Naive thymus-derived CD8-positive, alpha-beta T cell (primary cell): ENCODE data around the gene DPYD. TPM values are rescaled to one million over a fixed set of nuclear protein-coding genes. Genes with fewer than 3 reads are reported as not detected.

Source experiments
- ATAC-seq, 2 donors: fragments of 150-1000 bp; cut with Tn5 transposase in 1 of 2; sonication (Bioruptor Pico), chemical (Tn5 transposase) in 1 of 2; 1 replicate in 1 of 2; 2 replicates in 1 of 2; pipeline ENCODE4 v1.10.0; 2021; ENCODE audit warnings: mild to moderate bottlenecking in 2 of 2, moderate library complexity in 2 of 2
- POLR2A ChIA-PET: fragments of 350-600 bp; sonication (Branson Sonifier 250); formaldehyde crosslinking; loops from one replicate; lab custom pipeline; 2021; ENCODE audit warnings: antibody characterized with exemption; lab: Charles Lee
- DNase-seq, 10 donors: peaks; one replicate each; pipeline versions ENCODE4 v3.0.0 to v3.0.0-alpha.2; 2020 to 2022
- H3K27ac Mint-ChIP-seq, 10 donors: one replicate each; pipeline ENCODE4 v1.8.0; 2020 to 2022; ENCODE audit warnings: mild to moderate bottlenecking in 10 of 10, mixed read lengths in 10 of 10, moderate library complexity in 4 of 10, inconsistent platforms in 1 of 10
- H3K27me3 Mint-ChIP-seq, 5 donors: one replicate each; pipeline ENCODE4 v1.8.0; 2021 to 2022; ENCODE audit warnings: mixed read lengths in 5 of 5
- H3K36me3 Mint-ChIP-seq, 3 donors: one replicate each; pipeline ENCODE4 v1.8.0; 2020 to 2022; ENCODE audit warnings: mixed read lengths in 3 of 3, mild to moderate bottlenecking in 2 of 3, inconsistent platforms in 1 of 3
- H3K4me1 Mint-ChIP-seq, 4 donors: one replicate each; pipeline ENCODE4 v1.8.0; 2021 to 2022; ENCODE audit warnings: mixed read lengths in 4 of 4
- H3K4me3 Mint-ChIP-seq, 10 donors: one replicate each; pipeline ENCODE4 v1.8.0; 2020 to 2022; ENCODE audit warnings: mild to moderate bottlenecking in 10 of 10, mixed read lengths in 10 of 10, moderate library complexity in 6 of 10, inconsistent platforms in 1 of 10
- H3K9me3 Mint-ChIP-seq, 9 donors: one replicate each; pipeline ENCODE4 v1.8.0; 2020 to 2022; ENCODE audit warnings: mixed read lengths in 9 of 9, mild to moderate bottlenecking in 3 of 9, inconsistent platforms in 1 of 9, moderate library complexity in 1 of 9
- polyA plus RNA-seq, 3 donors: library from polyadenylated mRNA; unstranded; fragments of 300-500 nt; fragmentation: Illumina TruSeq; gene quantifications; one replicate each; pipeline ENCODE4 v1.2.3, GENCODE V29; 2021
- total RNA-seq, 8 experiments: library from RNA in 2 of 8; stranded (reverse) in 2 of 8; gene quantifications; one replicate each; pipeline ENCODE4 v1.2.3 and lab custom pipeline; 2021 to 2026

DPYD gene
- total and polyA plus RNA-seq, 5 experiments from 2014 or later, result 24.1 to 40.9 (median 39.3) TPM

DNA sequence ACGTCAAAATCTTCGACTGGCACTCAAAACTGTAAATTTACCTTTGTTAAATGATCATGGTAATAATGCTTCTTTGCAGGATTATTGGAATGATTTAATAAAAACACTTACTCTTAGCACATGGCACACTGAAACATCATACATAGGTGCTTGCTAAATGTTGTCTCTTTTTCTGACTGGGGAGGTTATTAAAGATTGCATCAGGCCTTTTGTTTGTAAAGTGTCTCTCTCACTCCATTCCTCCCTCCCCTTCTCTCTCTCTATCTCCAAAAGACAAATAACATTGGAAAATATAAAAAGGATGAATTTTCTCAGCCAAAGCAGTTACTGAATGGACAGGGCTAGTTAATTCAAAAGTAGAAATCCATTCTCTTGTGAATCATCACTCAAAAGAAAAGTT is 404.2 kb downstream of the DPYD start:
- Mint-ChIP-seq H3K27me3 (no peaks in the 10 kb centered on the region), H3K4me1 (no peaks in the 10 kb centered on the region), H3K4me3 (no peak overlapping the region), H3K27ac (no peak overlapping the region), H3K36me3 (peaks cover 19 to 38% (median 37%) of the 10 kb centered on the region in 3 donors), H3K9me3 (peaks cover 0 to 9% (median 2%) of the 10 kb centered on the region in 9 donors)
- ATAC-seq (no peak), DNase-seq (no peak)
- POLR2A ChIA-PET, result no interaction called here

DNA sequence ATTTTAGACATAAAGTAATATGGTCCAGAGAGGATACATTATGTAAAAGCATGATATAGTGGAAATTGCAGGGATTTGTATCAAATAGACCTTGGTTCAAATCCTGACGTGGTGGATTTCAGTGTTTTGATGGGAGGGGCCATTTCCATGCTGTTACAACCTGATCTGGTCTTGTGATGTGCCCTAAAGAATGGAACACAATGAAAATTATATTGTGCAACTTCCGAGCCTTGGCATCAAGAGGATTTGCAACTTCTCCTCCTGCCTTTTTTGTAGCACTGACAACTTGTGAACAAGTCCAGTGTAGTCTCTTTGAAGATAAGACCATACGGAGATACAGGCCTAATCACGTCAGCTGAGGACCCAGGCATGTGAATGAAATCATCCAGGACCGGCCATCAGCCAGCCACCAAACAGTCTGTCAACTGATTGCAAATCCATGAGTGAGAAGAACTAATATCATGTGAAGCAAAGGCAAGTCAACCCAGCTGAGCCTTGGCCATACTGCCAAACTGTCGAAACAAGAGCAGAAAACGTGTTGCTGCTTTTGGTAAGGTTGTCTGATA is 412.1 kb downstream of the DPYD start:
- peaks cover 30 to 47% (median 46%) of the 10 kb centered on the region in 3 donors for H3K36me3 Mint-ChIP-seq
- no peak overlapping the region for H3K27ac Mint-ChIP-seq
- H3K27me3 Mint-ChIP-seq, result no peaks in the 10 kb centered on the region
- ATAC-seq, result no peak
- no peak overlapping the region for H3K4me3 Mint-ChIP-seq
- DNase-seq, result no peak
- POLR2A ChIA-PET, result no interaction called here
- H3K4me1 Mint-ChIP-seq, result peaks cover 0 to 8% (median 2%) of the 10 kb centered on the region in 4 donors
- H3K9me3 Mint-ChIP-seq, result peaks cover 0 to 2% (median 0%) of the 10 kb centered on the region in 9 donors

DNA sequence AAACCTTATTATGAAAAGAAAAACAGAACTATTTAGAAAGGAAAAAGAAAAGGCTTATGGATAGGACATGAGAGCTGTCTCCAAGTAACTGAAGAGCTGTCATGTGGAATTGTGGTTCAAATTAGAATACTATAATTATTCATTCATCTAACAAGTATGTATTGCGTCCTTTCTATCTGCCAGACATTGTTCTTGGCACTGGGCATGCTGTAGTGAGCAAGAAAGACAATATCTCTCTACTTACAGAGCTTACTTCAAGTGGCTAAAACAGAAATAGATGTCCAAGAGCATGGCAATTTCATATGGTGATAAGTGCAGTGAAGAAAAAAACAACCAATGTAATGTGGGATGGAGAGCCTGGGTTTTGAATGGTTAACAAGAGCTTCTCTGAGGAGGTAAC is 413.0 kb downstream of the DPYD start:
- ATAC-seq (no peak), DNase-seq (no peak)
- POLR2A ChIA-PET, result no interaction called here
- no peak overlapping the region for H3K27ac Mint-ChIP-seq
- peaks cover 0 to 8% (median 2%) of the 10 kb centered on the region in 4 donors for H3K4me1 Mint-ChIP-seq
- no peak overlapping the region for H3K4me3 Mint-ChIP-seq
- H3K9me3 Mint-ChIP-seq, result peaks cover 0 to 2% (median 0%) of the 10 kb centered on the region in 9 donors
- H3K27me3 Mint-ChIP-seq, result no peaks in the 10 kb centered on the region
- H3K36me3 Mint-ChIP-seq, result peaks cover 30 to 52% (median 51%) of the 10 kb centered on the region in 3 donors

DNA sequence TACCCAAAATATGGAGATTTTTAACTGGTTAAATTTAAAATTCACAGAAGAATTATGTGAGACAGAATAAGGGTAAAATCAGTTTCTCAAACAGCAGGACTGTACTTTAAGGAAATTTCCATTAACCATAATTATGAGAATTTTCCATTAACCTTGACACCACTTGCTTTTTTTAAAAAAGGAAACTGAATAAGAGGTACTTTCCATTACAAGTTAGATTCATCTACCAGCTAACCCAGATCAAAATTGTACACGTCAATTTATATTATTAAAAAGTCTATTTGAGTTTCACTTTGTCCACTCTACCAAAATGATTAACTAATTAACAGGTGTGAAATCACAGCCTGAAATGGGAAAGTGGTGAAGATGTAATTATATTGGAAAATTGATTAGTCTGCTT is 414.5 kb downstream of the DPYD start:
- Mint-ChIP-seq H3K36me3 (peaks cover 24 to 56% (median 50%) of the 10 kb centered on the region in 3 donors), H3K27ac (no peak overlapping the region), H3K4me1 (peaks cover 0 to 8% (median 4%) of the 10 kb centered on the region in 4 donors), H3K4me3 (no peak overlapping the region), H3K9me3 (peaks cover 0 to 2% (median 0%) of the 10 kb centered on the region in 9 donors), H3K27me3 (no peaks in the 10 kb centered on the region)
- ATAC-seq (no peak), DNase-seq (no peak)
- POLR2A ChIA-PET, result no interaction called here

DNA sequence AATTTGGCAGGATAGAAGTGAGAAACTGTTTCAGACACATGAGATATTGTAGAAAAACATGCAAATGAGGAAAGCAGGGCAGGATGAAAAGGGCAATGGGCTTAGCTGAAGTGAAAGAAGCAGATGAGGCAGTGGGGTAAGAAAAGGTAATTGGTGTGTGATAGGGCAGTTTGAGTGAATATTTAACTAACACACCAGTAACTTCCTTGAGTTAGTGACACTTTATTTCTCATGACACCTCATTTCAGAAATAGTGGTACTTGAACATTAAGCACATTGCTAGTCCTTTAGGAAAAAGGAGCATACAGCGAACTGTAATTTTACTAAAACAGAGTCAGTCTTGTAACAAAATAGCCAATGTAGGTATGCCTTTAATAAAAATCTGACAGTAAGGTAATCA is 415.0 kb downstream of the DPYD start:
- Mint-ChIP-seq H3K36me3 (peaks cover 24 to 56% (median 49%) of the 10 kb centered on the region in 3 donors), H3K27me3 (no peaks in the 10 kb centered on the region), H3K27ac (no peak overlapping the region), H3K4me1 (peaks cover 0 to 8% (median 4%) of the 10 kb centered on the region in 4 donors), H3K9me3 (peaks cover 0 to 2% (median 0%) of the 10 kb centered on the region in 9 donors), H3K4me3 (no peak overlapping the region)
- DNase-seq, result no peak
- POLR2A ChIA-PET, result no interaction called here
- ATAC-seq, result no peak

DNA sequence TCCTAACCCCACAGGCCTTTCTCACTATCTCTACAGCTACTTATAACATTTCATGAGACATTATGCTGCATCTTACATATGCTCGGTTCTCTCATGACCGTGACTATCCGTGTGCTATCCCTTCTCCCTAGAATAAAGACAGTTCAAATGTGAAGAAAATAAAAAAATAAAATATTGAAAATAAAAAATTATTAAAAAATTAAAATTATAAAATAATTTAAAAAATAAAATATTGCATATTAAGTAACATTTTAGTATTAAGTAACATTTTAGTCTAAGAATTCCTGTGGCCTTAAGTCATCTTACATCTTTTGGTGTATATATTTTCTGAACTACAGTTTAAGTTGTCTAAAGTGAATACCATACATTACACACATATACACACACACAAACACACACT is 415.5 kb downstream of the DPYD start:
- Mint-ChIP-seq H3K27me3 (no peaks in the 10 kb centered on the region), H3K27ac (no peak overlapping the region), H3K4me1 (peaks cover 0 to 8% (median 4%) of the 10 kb centered on the region in 4 donors), H3K4me3 (no peak overlapping the region), H3K9me3 (peaks cover 0 to 2% (median 0%) of the 10 kb centered on the region in 9 donors), H3K36me3 (peaks cover 18 to 52% (median 45%) of the 10 kb centered on the region in 3 donors)
- POLR2A ChIA-PET, result no interaction called here
- DNase-seq (no peak), ATAC-seq (no peak)

DNA sequence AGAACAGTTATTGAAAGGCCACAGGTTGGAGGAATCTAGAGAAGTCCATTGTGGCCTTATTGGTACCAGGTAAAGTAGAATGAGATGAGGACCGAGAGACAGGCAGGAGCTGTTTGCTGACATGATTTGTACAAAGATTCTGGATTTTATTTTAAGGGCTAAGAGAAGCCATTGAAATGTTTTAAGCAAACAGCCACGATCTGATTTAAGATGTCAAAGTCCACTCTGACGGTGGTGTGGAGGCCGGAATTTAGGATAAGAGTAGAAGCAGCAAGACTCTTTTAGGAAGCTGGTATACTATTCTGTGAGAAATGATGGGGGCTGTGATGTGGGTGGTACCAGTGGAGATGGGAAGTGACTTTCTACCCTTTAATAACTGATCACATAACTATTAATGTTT is 418.5 kb downstream of the DPYD start:
- Mint-ChIP-seq H3K4me1 (peaks cover 0 to 8% (median 1%) of the 10 kb centered on the region in 4 donors), H3K9me3 (no peaks in the 10 kb centered on the region)
- POLR2A ChIA-PET, result no interaction called here

DNA sequence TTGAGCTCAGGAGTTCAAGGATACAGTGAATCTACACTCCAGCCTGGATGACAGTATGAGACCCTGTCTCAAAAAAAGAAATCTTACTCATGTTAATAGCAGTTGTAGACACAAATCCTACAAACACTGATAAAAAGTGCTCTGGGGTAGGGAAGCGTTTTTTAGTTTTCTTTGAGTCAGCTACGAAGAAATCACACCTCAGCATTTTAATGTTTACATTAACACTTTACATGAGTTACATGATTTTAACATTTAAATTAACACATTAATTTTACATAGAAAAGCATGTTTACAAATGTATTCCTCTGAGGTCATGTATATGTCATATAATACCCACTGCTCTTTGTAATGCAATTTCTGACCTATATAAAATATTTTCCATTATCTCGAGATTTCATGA is 419.2 kb downstream of the DPYD start:
- H3K4me1 Mint-ChIP-seq, result peaks cover 0 to 8% (median 1%) of the 10 kb centered on the region in 4 donors
- peaks cover 0 to 40% (median 25%) of the 10 kb centered on the region in 3 donors for H3K36me3 Mint-ChIP-seq
- no peak overlapping the region for H3K4me3 Mint-ChIP-seq
- POLR2A ChIA-PET, result interaction anchor here (0.6 kb wide), 1 partner anchor 36 kb away, joined by 3 read pairs; no protein-coding TSS in a partner anchor
- no peak for DNase-seq
- no peaks in the 10 kb centered on the region for H3K9me3 Mint-ChIP-seq
- H3K27ac Mint-ChIP-seq, result no peak overlapping the region
- H3K27me3 Mint-ChIP-seq, result no peaks in the 10 kb centered on the region
- no peak for ATAC-seq

More for the DNA sequence above, 418.5 kb downstream of the DPYD start:
- Mint-ChIP-seq H3K27me3 (no peaks in the 10 kb centered on the region), H3K4me3 (no peak overlapping the region), H3K36me3 (peaks cover 0 to 37% (median 25%) of the 10 kb centered on the region in 3 donors), H3K27ac (no peak overlapping the region)
- no peak for DNase-seq
- no peak for ATAC-seq

DNA sequence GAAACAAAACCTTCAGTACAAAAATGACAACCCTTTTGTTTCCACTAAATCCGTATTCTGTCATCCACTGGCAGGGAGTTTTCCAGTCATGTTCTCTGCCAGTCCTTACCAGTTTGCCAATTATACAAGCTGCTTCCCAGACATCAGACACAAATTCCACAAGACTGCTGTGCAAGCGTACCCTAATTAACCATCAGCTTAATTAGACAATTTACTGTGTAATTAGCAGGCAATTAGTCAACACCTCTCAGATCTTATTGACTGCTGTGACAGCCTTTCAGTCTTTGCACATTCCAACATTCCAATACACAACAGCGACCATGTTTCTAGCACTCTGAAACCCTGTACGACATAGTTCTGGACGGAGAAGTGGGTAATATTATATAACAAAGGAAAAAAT is 420.1 kb downstream of the DPYD start:
- Mint-ChIP-seq H3K4me3 (no peak overlapping the region), H3K9me3 (no peaks in the 10 kb centered on the region), H3K36me3 (peaks cover 0 to 40% (median 25%) of the 10 kb centered on the region in 3 donors), H3K27me3 (no peaks in the 10 kb centered on the region), H3K4me1 (peaks cover 0 to 4% (median 1%) of the 10 kb centered on the region in 4 donors), H3K27ac (no peak overlapping the region)
- POLR2A ChIA-PET, result no interaction called here
- no peak for DNase-seq
- no peak for ATAC-seq

DNA sequence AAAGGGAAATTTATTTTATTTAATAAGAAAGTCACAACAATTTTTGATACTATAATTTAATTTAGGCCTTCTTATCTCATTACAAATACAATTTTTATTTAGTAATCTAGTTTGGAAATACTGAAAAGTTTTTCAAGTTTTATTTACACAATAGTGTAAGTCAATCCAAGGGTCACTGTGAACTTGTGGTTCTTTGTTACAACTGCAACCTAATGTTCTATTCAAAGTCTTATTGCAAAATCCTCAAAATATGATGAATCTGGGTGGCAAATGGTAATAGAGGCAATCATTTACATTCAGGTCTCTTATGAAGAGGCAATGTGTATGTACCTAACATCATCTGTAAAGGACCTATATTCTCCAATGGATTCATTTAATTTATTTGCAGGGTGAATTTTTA is 421.2 kb downstream of the DPYD start:
- DNase-seq (no peak), ATAC-seq (no peak)
- Mint-ChIP-seq H3K27ac (no peak overlapping the region), H3K9me3 (no peaks in the 10 kb centered on the region), H3K4me1 (peaks cover 0 to 6% (median 0%) of the 10 kb centered on the region in 4 donors), H3K4me3 (no peak overlapping the region), H3K27me3 (no peaks in the 10 kb centered on the region), H3K36me3 (peaks cover 0 to 40% (median 21%) of the 10 kb centered on the region in 3 donors)
- POLR2A ChIA-PET, result no interaction called here

DNA sequence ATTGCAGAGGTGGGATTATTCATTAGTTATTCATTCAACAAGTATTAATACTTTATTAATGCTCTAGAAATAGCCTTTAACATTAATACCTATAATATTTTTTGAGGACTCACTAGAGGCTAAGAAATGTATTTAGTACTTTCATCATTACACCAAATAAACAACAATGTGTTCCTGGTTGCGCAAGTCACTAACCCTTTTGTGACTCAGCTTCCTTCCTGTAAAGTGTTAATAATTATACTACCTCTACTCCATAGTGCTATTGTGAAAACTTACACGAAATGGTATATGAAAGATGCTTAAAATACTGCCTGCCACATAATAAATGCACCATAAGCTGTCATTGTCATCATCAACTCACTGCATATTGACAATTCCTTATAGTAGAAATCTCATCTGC is 431.0 kb downstream of the DPYD start:
- H3K9me3 Mint-ChIP-seq, result no peaks in the 10 kb centered on the region

DNA sequence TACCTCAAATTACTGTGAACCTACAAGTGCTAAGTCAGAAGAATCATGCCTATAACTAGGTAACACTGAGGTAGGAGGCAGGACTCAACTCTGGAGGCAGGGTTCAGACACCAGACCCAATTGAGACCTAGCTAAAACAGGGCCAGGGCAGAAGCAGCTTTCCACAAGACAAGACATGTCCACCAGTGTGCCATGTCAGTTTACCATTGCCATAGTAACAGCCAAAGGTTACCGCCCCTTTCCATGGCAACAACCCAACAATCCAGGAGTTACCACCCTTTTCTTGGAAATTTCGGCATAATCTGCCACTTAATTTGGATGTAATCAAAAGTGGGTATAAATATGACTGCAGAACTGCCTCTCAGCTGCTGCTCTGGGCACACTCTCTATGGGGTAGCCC is 432.3 kb downstream of the DPYD start:
- Mint-ChIP-seq H3K27me3 (no peaks in the 10 kb centered on the region), H3K27ac (no peak overlapping the region), H3K4me1 (no peaks in the 10 kb centered on the region), H3K36me3 (peaks cover 8 to 21% (median 16%) of the 10 kb centered on the region in 3 donors), H3K9me3 (no peaks in the 10 kb centered on the region), H3K4me3 (no peak overlapping the region)
- no peak for DNase-seq
- POLR2A ChIA-PET, result no interaction called here
- no peak for ATAC-seq

More for the DNA sequence above, 431.0 kb downstream of the DPYD start:
- POLR2A ChIA-PET, result no interaction called here
- ATAC-seq (no peak), DNase-seq (no peak)
- Mint-ChIP-seq H3K27ac (no peak overlapping the region), H3K4me1 (peaks cover 0 to under 1% (median 0%) of the 10 kb centered on the region in 4 donors), H3K36me3 (peaks cover 3 to 14% (median 12%) of the 10 kb centered on the region in 3 donors), H3K4me3 (no peak overlapping the region), H3K27me3 (no peaks in the 10 kb centered on the region)

DNA sequence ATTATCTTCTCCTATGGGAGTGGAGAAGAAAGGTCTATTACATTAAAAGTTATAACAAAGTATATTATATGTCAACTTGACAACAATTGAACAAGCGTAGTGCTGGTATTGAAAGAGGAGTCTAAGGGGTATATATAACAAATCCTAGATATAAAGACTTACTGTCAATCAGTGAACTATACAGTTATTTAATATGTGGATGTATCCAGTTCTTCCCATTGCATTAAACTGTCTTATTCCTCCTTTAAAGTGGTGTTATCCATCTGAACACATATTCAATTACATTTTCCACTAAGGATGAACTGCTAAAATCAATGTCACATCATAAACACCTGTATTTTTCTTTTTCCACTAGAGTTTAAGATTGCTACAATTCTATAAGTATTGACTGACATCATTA is 438.8 kb downstream of the DPYD start:
- POLR2A ChIA-PET, result no interaction called here
- no peak overlapping the region for H3K27ac Mint-ChIP-seq
- H3K9me3 Mint-ChIP-seq, result peaks cover 0 to 9% (median 0%) of the 10 kb centered on the region in 9 donors
- peaks cover 12 to 44% (median 40%) of the 10 kb centered on the region in 3 donors for H3K36me3 Mint-ChIP-seq
- no peaks in the 10 kb centered on the region for H3K27me3 Mint-ChIP-seq
- no peaks in the 10 kb centered on the region for H3K4me1 Mint-ChIP-seq
- DNase-seq, result no peak
- ATAC-seq, result no peak
- H3K4me3 Mint-ChIP-seq, result no peak overlapping the region
